BE2C (cell line): ENCODE data around the gene NUP62.

ENCODE experiments used
- DNase-seq: peaks from one replicate; pipeline ENCODE4 v3.0.0-alpha.2; 2020
- H3K27me3 ChIP-seq: fragments of 250-450 bp; sonication (Bioruptor Pico); 2 replicates; pipeline ENCODE4 v1.5.1; 2020; ENCODE audit warnings: mild to moderate bottlenecking
- H3K36me3 ChIP-seq: fragments of 250-450 bp; sonication (Bioruptor Pico); 2 replicates; pipeline ENCODE4 v1.5.1; 2020; ENCODE audit warnings: mild to moderate bottlenecking
- H3K4me1 ChIP-seq: fragments of 250-450 bp; sonication (Bioruptor Pico); 2 replicates; pipeline ENCODE4 v1.5.1; 2020
- H3K4me3 ChIP-seq: 2 replicates; pipeline ENCODE4 v1.5.1; 2011; ENCODE audit warnings: low read depth, low read length
- H3K9me3 ChIP-seq: fragments of 250-450 bp; sonication (Bioruptor Pico); 2 replicates; pipeline ENCODE4 v1.5.1; 2020
- CTCF ChIP-seq: IDR thresholded peaks from 2 replicates; pipeline ENCODE4 v1.5.1; 2012; ENCODE audit warnings: mild to moderate bottlenecking, low read depth, low read length

Gene NUP62

GRCh38 chr19:49907745-49908446, 21.4 kb downstream of the NUP62 start:
- H3K27me3 ChIP-seq: no peaks in the 10 kb centered on the region
- H3K4me3 ChIP-seq: no peak overlapping the region
- no peak for DNase-seq
- H3K9me3 ChIP-seq: no peaks in the 10 kb centered on the region
- peaks cover 67% of the 10 kb centered on the region for H3K36me3 ChIP-seq
- no peak for TF ChIP-seq CTCF
- no peaks in the 10 kb centered on the region for H3K4me1 ChIP-seq

GRCh38 chr19:49906879-49907564, 22.3 kb downstream of the NUP62 start:
- no peaks in the 10 kb centered on the region for H3K4me1 ChIP-seq

GRCh38 chr19:49904136-49904535, 25.2 kb downstream of the NUP62 start:
- H3K36me3 ChIP-seq: peaks cover 32% of the 10 kb centered on the region
- H3K4me3 ChIP-seq: no peak overlapping the region
- no peak for TF ChIP-seq CTCF
- H3K4me1 ChIP-seq: no peaks in the 10 kb centered on the region
- DNase-seq: no peak
- no peaks in the 10 kb centered on the region for H3K9me3 ChIP-seq
- no peaks in the 10 kb centered on the region for H3K27me3 ChIP-seq

More at GRCh38 chr19:49906879-49907564, 22.3 kb downstream of the NUP62 start:
- H3K4me3 ChIP-seq: no peak overlapping the region
- no peak for TF ChIP-seq CTCF
- H3K36me3 ChIP-seq: peaks cover 58% of the 10 kb centered on the region
- DNase-seq: no peak
- H3K9me3 ChIP-seq: no peaks in the 10 kb centered on the region
- H3K27me3 ChIP-seq: no peaks in the 10 kb centered on the region

- DNase-seq: no peak
- Histone ChIP-seq H3K36me3 (no peaks in the 10 kb centered on the region), H3K4me3 (no peak within 1 kb of the TSS), H3K27me3 (no peaks in the 10 kb centered on the region), H3K4me1 (no peaks in the 10 kb centered on the region), H3K9me3 (no peaks in the 10 kb centered on the region)
- TF ChIP-seq CTCF: no peak
These were observed 32.3 kb downstream of the NUP62 start, which contains the start of gene IL4I1 for GRCh38 chr19:49896863-49897621. Gene IL4I1, minus strand, starts transcription at chr19:49896887. Its CDS starts 727 bp downstream, at chr19:49896160.

GRCh38 chr19:49895566-49896297, 33.6 kb downstream of the NUP62 start:
- TF ChIP-seq CTCF: no peak
- H3K27me3 ChIP-seq: no peaks in the 10 kb centered on the region
- H3K9me3 ChIP-seq: no peaks in the 10 kb centered on the region
- DNase-seq: no peak
- no peaks in the 10 kb centered on the region for H3K36me3 ChIP-seq
- H3K4me1 ChIP-seq: peaks cover 6% of the 10 kb centered on the region; the same call in 1 of the 2 replicates
- H3K4me3 ChIP-seq: no peak overlapping the region
